HCT116 (cell line): ENCODE measurements around the gene TUBA4B. TPM values are rescaled to one million over a fixed set of nuclear protein-coding genes. Genes with fewer than 3 reads are reported as not detected.

Source experiments
- ATAC-seq: fragments of 200-7000 bp; cut with Tn5 transposase; 2 replicates; pipeline ENCODE4 v1.9.1; 2020; ENCODE audit warnings: mild to moderate bottlenecking, moderate library complexity
- BruUV-seq: library from RNA; stranded (reverse); fragments of 400-500 nt; replicated peaks from 2 replicates; lab custom pipeline; 2021; lab: Mats Ljungman, UMichigan
- CTCF ChIA-PET: fragments of 300-600 bp; sonication (Branson Sonifier 250); formaldehyde crosslinking; loops from one replicate; lab custom pipeline; 2021; ENCODE audit warnings: antibody characterized with exemption; lab: Charles Lee
- POLR2A ChIA-PET: fragments of 300-600, 350-600 bp; sonication (Branson Sonifier 250); formaldehyde crosslinking; loops from one replicate; lab custom pipeline; 2021; ENCODE audit warnings: antibody characterized with exemption; lab: Charles Lee
- RAD21 ChIA-PET, 2 experiments: fragments of 300-600 bp; sonication (Branson Sonifier 250); formaldehyde crosslinking; loops; one replicate each; lab custom pipeline; 2023; ENCODE audit warnings: low total read pairs in 2 of 2; ENCODE audit not compliant: uncharacterized antibody in 2 of 2, unreplicated experiment in 2 of 2, low non-redundant PET in 1 of 2; lab: Charles Lee
- DNase-seq: peaks from one replicate; pipeline ENCODE4 v3.0.0-alpha.2; 2010; ENCODE audit warnings: low read depth, low spot score
- H2AFZ ChIP-seq: fragments of 200-600 bp; shearing (Covaris generic), sonication (generic); 2 replicates; pipeline ENCODE4 v1.6.1; 2017; ENCODE audit warnings: low read depth, mixed run types, mixed read lengths, antibody characterized with exemption, low read length; ENCODE audit not compliant: poor library complexity, severe bottlenecking
- H3K27ac ChIP-seq: 2 replicates; pipeline ENCODE4 v1.5.1; 2012; ENCODE audit warnings: low read depth, low read length
- H3K27me3 ChIP-seq: fragments of 200-600 bp; sonication (generic); 2 replicates; pipeline ENCODE4 v1.6.1; 2016; ENCODE audit warnings: mixed run types, low read length, mixed read lengths; ENCODE audit not compliant: insufficient read depth
- H3K36me3 ChIP-seq, 2 experiments: fragments of 200-500 bp in 1 of 2; fragments of 200-600 bp in 1 of 2; sonication (Bioruptor generic) in 1 of 2; sonication (generic) in 1 of 2; 2 replicates each; pipeline versions ENCODE4 v1.5.1 to v1.6.1; 2014 to 2016; ENCODE audit warnings: low read length in 2 of 2, inconsistent platforms in 1 of 2, mixed read lengths in 1 of 2, mixed run types in 1 of 2; ENCODE audit not compliant: insufficient read depth in 2 of 2, control insufficient read depth in 1 of 2
- H3K4me1 ChIP-seq, 2 experiments: fragments of 200-600 bp in 1 of 2; sonication (generic) in 1 of 2; 2 replicates each; pipeline versions ENCODE4 v1.5.1 to v1.6.1; 2012 to 2017; ENCODE audit warnings: low read length in 2 of 2, inconsistent platforms in 1 of 2, mild to moderate bottlenecking in 1 of 2, mixed read lengths in 1 of 2, mixed run types in 1 of 2, moderate library complexity in 1 of 2; ENCODE audit not compliant: insufficient read depth in 2 of 2, control insufficient read depth in 1 of 2
- H3K4me2 ChIP-seq: fragments of 200-600 bp; sonication (generic); 2 replicates; pipeline ENCODE4 v1.6.1; 2017; ENCODE audit warnings: mixed run types, low read length, mixed read lengths
- H3K4me3 ChIP-seq, 2 experiments: fragments of 200-600 bp in 1 of 2; sonication (generic) in 1 of 2; replicated peaks in 1 of 2; 2 replicates each; pipeline ENCODE4 v1.5.1; 2011 to 2016; ENCODE audit warnings: low read length in 2 of 2, control low read depth in 1 of 2, low read depth in 1 of 2, mild to moderate bottlenecking in 1 of 2, mixed read lengths in 1 of 2, mixed run types in 1 of 2
- H3K79me2 ChIP-seq: fragments of 200-600 bp; sonication (generic); 2 replicates; pipeline ENCODE4 v1.6.1; 2017; ENCODE audit warnings: mild to moderate bottlenecking, mixed run types, low read length, moderate library complexity, mixed read lengths; ENCODE audit not compliant: insufficient read depth
- H3K9ac ChIP-seq: fragments of 200-600 bp; sonication (generic); 2 replicates; pipeline ENCODE4 v1.6.1; 2016; ENCODE audit warnings: low read length, mixed read lengths
- H3K9me2 ChIP-seq: fragments of 200-600 bp; sonication (generic), shearing (Covaris generic); 2 replicates; pipeline ENCODE4 v1.6.1; 2017; ENCODE audit warnings: mixed run types, mild to moderate bottlenecking, moderate library complexity; ENCODE audit not compliant: insufficient read depth
- H3K9me3 ChIP-seq, 2 experiments: fragments of 200-500 bp in 1 of 2; fragments of 200-600 bp in 1 of 2; sonication (Bioruptor generic) in 1 of 2; sonication (generic) in 1 of 2; 2 replicates each; pipeline ENCODE4 v1.6.1; 2014 to 2017; ENCODE audit warnings: low read length in 2 of 2, mixed read lengths in 2 of 2, inconsistent platforms in 1 of 2, low read depth in 1 of 2, mild to moderate bottlenecking in 1 of 2, mixed run types in 1 of 2, moderate library complexity in 1 of 2; ENCODE audit not compliant: control insufficient read depth in 1 of 2, insufficient read depth in 1 of 2
- H4K20me1 ChIP-seq: fragments of 200-600 bp; sonication (generic), shearing (Covaris generic); 2 replicates; pipeline ENCODE4 v1.6.1; 2017; ENCODE audit warnings: mixed run types, mild to moderate bottlenecking, moderate library complexity; ENCODE audit not compliant: insufficient read depth
- CEBPB ChIP-seq: IDR thresholded peaks from 2 replicates; pipeline ENCODE4 v1.6.1; 2012; ENCODE audit warnings: low read depth
- ELF1 ChIP-seq: IDR thresholded peaks from 2 replicates; pipeline ENCODE4 v1.6.1; 2012; ENCODE audit warnings: low read depth, borderline replicate concordance
- EZH2 ChIP-seq: fragments of 200-600 bp; sonication (generic); IDR thresholded peaks from 2 replicates; pipeline ENCODE4 v1.6.1; 2017; ENCODE audit warnings: antibody characterized with exemption, mixed run types
- EZH2phosphoT487 ChIP-seq: fragments of 200-600 bp; IDR thresholded peaks from 2 replicates; pipeline ENCODE4 v1.6.1; 2018; ENCODE audit warnings: antibody characterized with exemption, borderline replicate concordance
- JUND ChIP-seq: IDR thresholded peaks from 2 replicates; pipeline ENCODE4 v1.6.1; 2012
- POLR2AphosphoS5 ChIP-seq: IDR thresholded peaks from 2 replicates; pipeline ENCODE4 v1.6.1; 2011; ENCODE audit warnings: mild to moderate bottlenecking, low read depth, low read length, moderate library complexity
- SP1 ChIP-seq: IDR thresholded peaks from 2 replicates; pipeline ENCODE4 v1.6.1; 2012; ENCODE audit warnings: low read depth
- SRF ChIP-seq: IDR thresholded peaks from 2 replicates; pipeline ENCODE4 v1.6.1; 2012; ENCODE audit warnings: low read depth
- ZFX ChIP-seq: fragments of 450-650 bp; IDR thresholded peaks from 2 replicates; pipeline ENCODE4 v1.6.1; 2017
- ZNF274 ChIP-seq: fragments of 200-500 bp; sonication (Bioruptor generic); IDR thresholded peaks from 2 replicates; pipeline ENCODE4 v1.6.1; 2014; ENCODE audit warnings: mild to moderate bottlenecking, low read depth, low read length, inconsistent platforms
- intact Hi-C: fragments of 100-400 bp; cut with micrococcal nuclease; formaldehyde crosslinking; loops from 2 replicates; pipeline ENCODE4 v1.10.0; 2022
- total RNA-seq: library from RNA; stranded (reverse); gene quantifications from one replicate; pipeline ENCODE4 v1.2.1, GENCODE V29; 2021; ENCODE audit not compliant: unreplicated experiment
- TF ChIP-seq, protein P1 (sequence below): IDR thresholded peaks from 2 replicates; pipeline ENCODE4 v1.6.1; 2012; ENCODE audit warnings: low read depth
- TF ChIP-seq, protein P2 (sequence below): IDR thresholded peaks from 2 replicates; pipeline ENCODE4 v1.6.1; 2012

Gene TUBA4B
- total RNA-seq, 1 experiment from 2014 or later: not detected

DNA sequence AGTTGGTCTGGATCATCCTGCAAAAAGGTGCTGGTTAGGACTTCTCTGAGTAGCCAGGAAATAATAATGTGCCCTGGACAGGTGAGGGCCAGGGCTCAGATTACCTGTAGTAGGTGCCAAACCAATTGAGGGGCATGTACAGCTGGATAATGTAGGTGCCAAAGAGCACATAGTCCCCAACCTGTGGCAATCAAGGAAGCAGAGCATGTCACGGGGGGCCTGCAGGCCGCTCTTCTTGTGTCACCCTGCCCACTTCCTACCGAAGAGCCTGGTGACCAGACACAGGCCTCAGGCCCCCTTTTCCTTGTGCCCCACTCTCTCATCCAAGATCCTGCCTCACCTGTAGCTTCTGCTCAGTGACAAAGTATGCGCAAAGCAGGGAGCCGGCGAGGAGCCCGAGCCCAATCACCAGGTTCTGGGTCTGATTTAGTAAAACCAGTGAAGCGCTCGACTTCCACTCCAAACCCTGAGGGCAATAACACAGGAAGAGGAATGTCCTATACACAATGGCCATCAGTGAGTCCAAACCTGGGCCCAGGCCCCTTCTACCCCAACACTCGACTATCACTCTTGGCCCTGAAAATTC lies 39.5 kb upstream of the TUBA4B start:
- no peak overlapping the region for H2AFZ ChIP-seq
- DNase-seq (no peak), ATAC-seq (no peak)
- H3K79me2 ChIP-seq: no peaks in the 10 kb centered on the region
- TF ChIP-seq JUND (no peak), CEBPB (no peak), ZNF274 (no peak), SP1 (no peak), ZFX (no peak), SRF (no peak), EZH2phosphoT487 (no peak), ELF1 (no peak), EZH2 (no peak), POLR2AphosphoS5 (no peak)
- TF ChIP-seq, protein P1, sequence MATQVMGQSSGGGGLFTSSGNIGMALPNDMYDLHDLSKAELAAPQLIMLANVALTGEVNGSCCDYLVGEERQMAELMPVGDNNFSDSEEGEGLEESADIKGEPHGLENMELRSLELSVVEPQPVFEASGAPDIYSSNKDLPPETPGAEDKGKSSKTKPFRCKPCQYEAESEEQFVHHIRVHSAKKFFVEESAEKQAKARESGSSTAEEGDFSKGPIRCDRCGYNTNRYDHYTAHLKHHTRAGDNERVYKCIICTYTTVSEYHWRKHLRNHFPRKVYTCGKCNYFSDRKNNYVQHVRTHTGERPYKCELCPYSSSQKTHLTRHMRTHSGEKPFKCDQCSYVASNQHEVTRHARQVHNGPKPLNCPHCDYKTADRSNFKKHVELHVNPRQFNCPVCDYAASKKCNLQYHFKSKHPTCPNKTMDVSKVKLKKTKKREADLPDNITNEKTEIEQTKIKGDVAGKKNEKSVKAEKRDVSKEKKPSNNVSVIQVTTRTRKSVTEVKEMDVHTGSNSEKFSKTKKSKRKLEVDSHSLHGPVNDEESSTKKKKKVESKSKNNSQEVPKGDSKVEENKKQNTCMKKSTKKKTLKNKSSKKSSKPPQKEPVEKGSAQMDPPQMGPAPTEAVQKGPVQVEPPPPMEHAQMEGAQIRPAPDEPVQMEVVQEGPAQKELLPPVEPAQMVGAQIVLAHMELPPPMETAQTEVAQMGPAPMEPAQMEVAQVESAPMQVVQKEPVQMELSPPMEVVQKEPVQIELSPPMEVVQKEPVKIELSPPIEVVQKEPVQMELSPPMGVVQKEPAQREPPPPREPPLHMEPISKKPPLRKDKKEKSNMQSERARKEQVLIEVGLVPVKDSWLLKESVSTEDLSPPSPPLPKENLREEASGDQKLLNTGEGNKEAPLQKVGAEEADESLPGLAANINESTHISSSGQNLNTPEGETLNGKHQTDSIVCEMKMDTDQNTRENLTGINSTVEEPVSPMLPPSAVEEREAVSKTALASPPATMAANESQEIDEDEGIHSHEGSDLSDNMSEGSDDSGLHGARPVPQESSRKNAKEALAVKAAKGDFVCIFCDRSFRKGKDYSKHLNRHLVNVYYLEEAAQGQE: no peak
- TF ChIP-seq, protein P2, sequence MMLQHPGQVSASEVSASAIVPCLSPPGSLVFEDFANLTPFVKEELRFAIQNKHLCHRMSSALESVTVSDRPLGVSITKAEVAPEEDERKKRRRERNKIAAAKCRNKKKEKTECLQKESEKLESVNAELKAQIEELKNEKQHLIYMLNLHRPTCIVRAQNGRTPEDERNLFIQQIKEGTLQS: no peak
- intact Hi-C loops: no loop called here
- H3K4me1 ChIP-seq: peaks cover 4 to 25% of the 10 kb centered on the region in 2 experiments; a peak in 3 of 4 replicates
- no TSS peak for BruUV-seq
- no peaks in the 10 kb centered on the region for H3K9me3 ChIP-seq
- ChIA-PET CTCF (no interaction called here), RAD21 (no interaction called here), POLR2A (no interaction called here)
- H3K9me2 ChIP-seq: no peaks in the 10 kb centered on the region
- no peaks in the 10 kb centered on the region for H3K27me3 ChIP-seq
- H4K20me1 ChIP-seq: no peaks in the 10 kb centered on the region
- H3K4me2 ChIP-seq: no peak overlapping the region
- no peak overlapping the region for H3K9ac ChIP-seq
- no peak overlapping the region for H3K27ac ChIP-seq
- peaks cover 8 to 22% of the 10 kb centered on the region in 2 experiments; a peak in 3 of 4 replicates for H3K36me3 ChIP-seq
- H3K4me3 ChIP-seq: no peak overlapping the region
